CD4-positive, alpha-beta T cell (primary cell): ENCODE data around the gene CDK3. TPM values are rescaled to one million over a fixed set of nuclear protein-coding genes. Genes with fewer than 3 reads are reported as not detected.

ENCODE experiments used
- ATAC-seq: fragments of 200-7000 bp; cut with Tn5 transposase; one replicate; pipeline ENCODE4 v1.10.0; 2022; ENCODE audit warnings: mild to moderate bottlenecking; ENCODE audit not compliant: poor library complexity
- CTCF ChIA-PET: fragments of 350-600 bp; sonication (Branson Sonifier 250); formaldehyde crosslinking; loops from one replicate; lab custom pipeline; 2021; ENCODE audit warnings: antibody characterized with exemption, inconsistent platforms; lab: Charles Lee
- POLR2A ChIA-PET: fragments of 350-600 bp; sonication (Branson Sonifier 250); formaldehyde crosslinking; loops from one replicate; lab custom pipeline; 2021; ENCODE audit warnings: antibody characterized with exemption, inconsistent platforms; lab: Charles Lee
- DNase-seq, 14 experiments: peaks; one replicate each; pipeline ENCODE4 v3.0.0-alpha.2; 2013 to 2020; ENCODE audit warnings: mixed read lengths in 2 of 14
- H3K27ac ChIP-seq, 2 donors: one replicate each; pipeline versions ENCODE4 v1.5.1 to v1.7.0; 2013; ENCODE audit warnings: low read length in 2 of 2, low read depth in 1 of 2, mild to moderate bottlenecking in 1 of 2
- H3K27me3 ChIP-seq, 2 experiments: 1 replicate in 1 of 2; 2 replicates in 1 of 2; pipeline versions ENCODE4 v1.6.1 to v1.7.0; 2013; ENCODE audit warnings: low read length in 2 of 2, control low read depth in 1 of 2, mild to moderate bottlenecking in 1 of 2, moderate library complexity in 1 of 2; ENCODE audit not compliant: insufficient read depth in 2 of 2, control insufficient read depth in 1 of 2
- H3K36me3 ChIP-seq: one replicate; pipeline ENCODE4 v1.6.1; 2013; ENCODE audit warnings: low read length, control low read depth; ENCODE audit not compliant: insufficient read depth
- H3K4me1 ChIP-seq: one replicate; pipeline ENCODE4 v1.6.1; 2013; ENCODE audit warnings: low read length, control low read depth; ENCODE audit not compliant: insufficient read depth
- H3K4me3 ChIP-seq: one replicate; pipeline ENCODE4 v1.5.1; 2013; ENCODE audit warnings: mild to moderate bottlenecking, low read length, moderate library complexity
- H3K9me3 ChIP-seq, 2 experiments: 1 replicate in 1 of 2; 2 replicates in 1 of 2; pipeline versions ENCODE4 v1.6.1 to v1.7.0; 2013; ENCODE audit warnings: low read length in 2 of 2, mild to moderate bottlenecking in 2 of 2, control low read depth in 1 of 2, moderate library complexity in 1 of 2; ENCODE audit not compliant: control insufficient read depth in 1 of 2, insufficient read depth in 1 of 2
- H3K27ac Mint-ChIP-seq: one replicate; pipeline ENCODE4 v1.8.0; 2020; ENCODE audit warnings: mixed read lengths
- H3K27me3 Mint-ChIP-seq: one replicate; pipeline ENCODE4 v1.8.0; 2021; ENCODE audit warnings: mixed read lengths
- H3K36me3 Mint-ChIP-seq: one replicate; pipeline ENCODE4 v1.8.0; 2021; ENCODE audit warnings: low read depth, mixed read lengths
- H3K4me1 Mint-ChIP-seq: one replicate; pipeline ENCODE4 v1.8.0; 2021; ENCODE audit warnings: low read depth, mixed read lengths
- H3K4me3 Mint-ChIP-seq: one replicate; pipeline ENCODE4 v1.8.0; 2020; ENCODE audit warnings: mild to moderate bottlenecking, mixed read lengths
- H3K9me3 Mint-ChIP-seq: one replicate; pipeline ENCODE4 v1.8.0; 2020; ENCODE audit warnings: mixed read lengths
- intact Hi-C, 2 experiments: fragments of 100-400 bp; cut with DNase I in 1 of 2; cut with micrococcal nuclease in 1 of 2; formaldehyde crosslinking; loops; one replicate each; pipeline versions ENCODE4 v1.15.1 to v1.9.0; 2023 to 2025; cut with DNase I, micrococcal nuclease
- polyA plus RNA-seq, 2 donors: library from polyadenylated mRNA; unstranded; fragments of 120-200 nt; gene quantifications; one replicate each; pipeline ENCODE4 v1.2.1, GENCODE V29; 2013
- total RNA-seq, 174 experiments: library from RNA in 2 of 174; stranded (reverse) in 2 of 174; gene quantifications; one replicate each; pipeline ENCODE4 v1.2.3 and lab custom pipeline; 2021 to 2026
- TF ChIP-seq, protein P1 (sequence below): fragments of 200-600 bp; IDR thresholded peaks from one replicate; pipeline ENCODE4 v1.8.0; 2022; ENCODE audit warnings: antibody characterized with exemption, mild to moderate bottlenecking

CDK3 gene
- 1 to 10 TPM; 3.9 to 4.9 TPM for total RNA-seq
- polyA plus RNA-seq (2013, experiment 1 of 2) = 3.4 TPM
- 5.8 TPM for polyA plus RNA-seq (2013, experiment 2 of 2)
- total RNA-seq (lab: John Stamatoyannopoulos, UW) = 0 to 1.2 (median 0.35) reads per million in 172 experiments

DNA sequence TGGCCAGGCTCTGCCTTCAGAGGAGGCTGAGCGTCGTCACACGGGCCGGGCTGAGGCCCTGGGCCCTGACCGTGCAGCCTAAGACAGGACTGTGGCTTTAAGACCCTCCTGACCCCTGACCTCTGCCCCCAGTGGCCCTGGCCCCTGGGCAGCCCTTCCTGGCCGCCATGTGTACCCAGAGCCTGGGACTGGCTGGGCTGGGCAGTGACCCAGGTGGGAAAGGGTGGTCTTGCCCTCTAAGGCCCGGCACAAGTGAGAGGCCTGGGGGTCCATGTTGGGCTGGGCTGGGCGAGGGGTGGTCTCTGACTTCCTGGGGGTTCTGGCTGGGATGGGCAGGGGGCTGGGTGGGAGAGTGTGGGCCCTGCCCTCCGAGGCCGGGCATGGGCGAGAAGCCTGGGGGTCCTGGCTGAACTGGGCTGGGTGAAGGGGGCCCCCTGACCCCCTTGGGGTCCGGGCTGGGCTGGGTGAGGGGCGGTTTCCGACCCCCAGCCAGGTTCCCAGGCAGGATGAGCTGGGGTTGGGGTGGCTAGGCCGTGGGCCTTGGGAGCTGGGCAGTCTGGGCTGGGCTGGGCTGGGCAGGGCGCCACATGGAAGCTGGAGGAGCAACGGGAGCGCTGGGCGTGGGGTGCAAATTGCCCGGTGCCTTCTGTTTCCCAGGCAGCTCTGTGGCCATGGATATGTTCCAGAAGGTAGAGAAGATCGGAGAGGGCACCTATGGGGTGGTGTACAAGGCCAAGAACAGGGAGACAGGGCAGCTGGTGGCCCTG is at the start of gene CDK3:
TSS of gene CDK3 (plus strand) at position 101 of the 767 bp plus-strand sequence. CDS start at position 672, 571 bp downstream.
- ChIA-PET POLR2A (interaction anchor here (1.5 kb wide), 1 partner anchor 95 kb away, joined by 4 read pairs; no protein-coding TSS in a partner anchor), CTCF (interaction anchor here (0.6 to 1.6 kb wide), 10 partner anchors 8 to 147 kb away, joined by 3 to 7 read pairs (median 3); no protein-coding TSS in a partner anchor)
- Mint-ChIP-seq H3K27me3 (no peaks in the 10 kb centered on the region), H3K36me3 (peaks cover 11% of the 10 kb centered on the region), H3K4me1 (peaks cover 14% of the 10 kb centered on the region), H3K27ac (no peak within 1 kb of the TSS), H3K4me3 (no peak within 1 kb of the TSS), H3K9me3 (no peaks in the 10 kb centered on the region)
- H3K4me3 ChIP-seq = no peak within 1 kb of the TSS
- ATAC-seq (no peak), DNase-seq (no peak)
- intact Hi-C loops = no loop called here
- TF ChIP-seq, protein P1, sequence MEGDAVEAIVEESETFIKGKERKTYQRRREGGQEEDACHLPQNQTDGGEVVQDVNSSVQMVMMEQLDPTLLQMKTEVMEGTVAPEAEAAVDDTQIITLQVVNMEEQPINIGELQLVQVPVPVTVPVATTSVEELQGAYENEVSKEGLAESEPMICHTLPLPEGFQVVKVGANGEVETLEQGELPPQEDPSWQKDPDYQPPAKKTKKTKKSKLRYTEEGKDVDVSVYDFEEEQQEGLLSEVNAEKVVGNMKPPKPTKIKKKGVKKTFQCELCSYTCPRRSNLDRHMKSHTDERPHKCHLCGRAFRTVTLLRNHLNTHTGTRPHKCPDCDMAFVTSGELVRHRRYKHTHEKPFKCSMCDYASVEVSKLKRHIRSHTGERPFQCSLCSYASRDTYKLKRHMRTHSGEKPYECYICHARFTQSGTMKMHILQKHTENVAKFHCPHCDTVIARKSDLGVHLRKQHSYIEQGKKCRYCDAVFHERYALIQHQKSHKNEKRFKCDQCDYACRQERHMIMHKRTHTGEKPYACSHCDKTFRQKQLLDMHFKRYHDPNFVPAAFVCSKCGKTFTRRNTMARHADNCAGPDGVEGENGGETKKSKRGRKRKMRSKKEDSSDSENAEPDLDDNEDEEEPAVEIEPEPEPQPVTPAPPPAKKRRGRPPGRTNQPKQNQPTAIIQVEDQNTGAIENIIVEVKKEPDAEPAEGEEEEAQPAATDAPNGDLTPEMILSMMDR = no peak
- H3K27ac ChIP-seq = no peak within 1 kb of the TSS
- no peaks in the 10 kb centered on the region for H3K9me3 ChIP-seq
- no peaks in the 10 kb centered on the region for H3K27me3 ChIP-seq
- peaks cover 13% of the 10 kb centered on the region for H3K4me1 ChIP-seq
- peaks cover 8% of the 10 kb centered on the region for H3K36me3 ChIP-seq

DNA sequence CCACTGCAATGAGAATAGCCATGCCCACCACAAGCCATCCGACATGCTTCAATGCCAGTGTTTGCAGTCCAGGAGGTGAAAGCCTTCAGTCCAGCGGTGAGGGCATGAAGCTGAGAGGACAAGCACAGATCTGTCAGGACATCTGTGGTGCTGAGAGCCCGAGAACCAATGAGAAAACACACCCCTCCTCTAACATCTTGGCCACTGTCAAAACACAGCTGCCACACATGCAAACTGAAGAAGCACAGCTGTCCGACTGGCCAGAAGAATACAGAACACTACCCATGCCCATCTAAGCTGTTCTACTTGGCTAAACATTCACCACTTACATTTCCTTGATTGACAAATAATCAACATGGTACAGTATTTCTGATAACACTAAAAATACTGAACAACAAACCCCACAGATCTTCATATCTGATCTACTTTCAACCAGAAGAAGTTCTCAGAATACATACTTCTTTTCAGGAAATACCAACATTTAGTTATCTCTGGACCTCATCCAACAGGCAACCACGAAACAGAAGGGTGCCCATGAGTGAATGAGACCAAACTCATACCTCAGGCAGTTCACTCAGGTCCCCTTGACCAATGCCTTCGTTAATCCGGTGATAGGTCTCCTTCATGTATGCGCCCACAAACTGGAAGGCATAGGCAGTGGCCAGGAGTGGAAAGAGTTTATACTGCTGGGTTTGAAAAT is 49.6 kb upstream of the CDK3 start:
- Mint-ChIP-seq H3K36me3 (peaks cover 70% of the 10 kb centered on the region), H3K9me3 (no peaks in the 10 kb centered on the region), H3K27ac (no peak overlapping the region), H3K27me3 (no peaks in the 10 kb centered on the region), H3K4me3 (no peak overlapping the region), H3K4me1 (no peaks in the 10 kb centered on the region)
- DNase-seq (no peak), ATAC-seq (no peak)
- ChIA-PET CTCF (no interaction called here), POLR2A (no interaction called here)
- H3K27ac ChIP-seq = no peak overlapping the region
- H3K4me3 ChIP-seq = no peak overlapping the region
- intact Hi-C loops = no loop called here
- peaks cover 73% of the 10 kb centered on the region for H3K36me3 ChIP-seq
- TF ChIP-seq, protein P1 = no peak
- no peaks in the 10 kb centered on the region for H3K4me1 ChIP-seq
- H3K9me3 ChIP-seq = no peaks in the 10 kb centered on the region
- no peaks in the 10 kb centered on the region for H3K27me3 ChIP-seq

GRCh38 chr17:75959051-75959838 is 41.4 kb upstream of the CDK3 start:
- peaks cover 26% of the 10 kb centered on the region for H3K36me3 ChIP-seq
- no peaks in the 10 kb centered on the region for H3K9me3 ChIP-seq
- no peak for DNase-seq
- no peaks in the 10 kb centered on the region for H3K4me1 ChIP-seq
- no peak overlapping the region for H3K27ac ChIP-seq
- Mint-ChIP-seq H3K27me3 (no peaks in the 10 kb centered on the region), H3K4me1 (peaks cover 18% of the 10 kb centered on the region), H3K4me3 (no peak overlapping the region), H3K9me3 (no peaks in the 10 kb centered on the region), H3K36me3 (peaks cover 47% of the 10 kb centered on the region), H3K27ac (no peak overlapping the region)
- CTCF ChIA-PET = no interaction called here
- no peaks in the 10 kb centered on the region for H3K27me3 ChIP-seq
- intact Hi-C loops = no loop called here
- no peak overlapping the region for H3K4me3 ChIP-seq
- POLR2A ChIA-PET = interaction anchor here (1.2 kb wide), 1 partner anchor 179 kb away, joined by 3 read pairs; no protein-coding TSS in a partner anchor
- no peak for ATAC-seq
- TF ChIP-seq, protein P1 = no peak
